Type B pancreatic cell (in vitro differentiated cells): ENCODE data around the gene IFT20. TPM values are rescaled to one million over a fixed set of nuclear protein-coding genes. Genes with fewer than 3 reads are reported as not detected.

Source experiments
- DNase-seq: peaks from one replicate; pipeline ENCODE4 v3.0.0; 2021; ENCODE audit warnings: mixed read lengths; ENCODE audit not compliant: unreplicated experiment; ENCODE audit errors: extremely low spot score
- H3K27ac Mint-ChIP-seq: 2 replicates; pipeline ENCODE4 v1.8.0; 2021; ENCODE audit warnings: mild to moderate bottlenecking, mixed read lengths
- H3K27me3 Mint-ChIP-seq: 2 replicates; pipeline ENCODE4 v1.8.0; 2021; ENCODE audit warnings: mixed read lengths
- H3K36me3 Mint-ChIP-seq: 2 replicates; pipeline ENCODE4 v1.8.0; 2021; ENCODE audit warnings: mixed read lengths
- H3K4me1 Mint-ChIP-seq: one replicate; pipeline ENCODE4 v1.8.0; 2021; ENCODE audit warnings: mixed read lengths; ENCODE audit not compliant: unreplicated experiment
- H3K4me3 Mint-ChIP-seq: 2 replicates; pipeline ENCODE4 v1.8.0; 2021; ENCODE audit warnings: mild to moderate bottlenecking, mixed read lengths
- H3K9me3 Mint-ChIP-seq: 2 replicates; pipeline ENCODE4 v1.8.0; 2021; ENCODE audit warnings: mixed read lengths
- CTCF ChIP-seq: fragments of 200-600 bp; sonication (generic); conservative IDR thresholded peaks from 2 replicates; pipeline ENCODE4 v1.5.0; 2021; ENCODE audit warnings: antibody characterized with exemption, mild to moderate bottlenecking
- total RNA-seq: library from RNA; stranded (reverse); gene quantifications from 2 replicates; pipeline ENCODE4 v1.2.1, GENCODE V29; 2021; ENCODE audit warnings: low replicate concordance

IFT20 gene
- total RNA-seq, 1 donor from 2014 or later = 43.6 TPM

DNA sequence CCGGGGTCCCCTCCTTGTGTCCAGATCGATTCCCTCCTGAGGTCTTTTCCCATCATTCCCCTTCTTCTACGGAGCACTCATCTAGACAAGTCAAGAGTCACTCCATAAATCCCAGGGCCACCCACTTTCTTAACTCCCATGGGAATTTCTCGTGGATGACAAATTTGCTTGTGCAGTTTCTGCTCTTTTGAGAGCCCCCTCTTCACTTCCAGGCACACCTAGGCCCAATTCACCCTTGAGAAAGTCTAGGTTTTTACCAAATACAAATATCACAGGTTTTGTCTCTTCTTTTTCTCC, 22.6 kb upstream of the IFT20 start:
- Mint-ChIP-seq H3K4me3 (peak overlapping the region; percentile 96), H3K27ac (peak overlapping the region; percentile 92), H3K9me3 (no peaks in the 10 kb centered on the region), H3K4me1 (peaks cover 17% of the 10 kb centered on the region), H3K27me3 (no peaks in the 10 kb centered on the region), H3K36me3 (peaks cover 5% of the 10 kb centered on the region)
- no peak for DNase-seq
- TF ChIP-seq CTCF = no peak

DNA sequence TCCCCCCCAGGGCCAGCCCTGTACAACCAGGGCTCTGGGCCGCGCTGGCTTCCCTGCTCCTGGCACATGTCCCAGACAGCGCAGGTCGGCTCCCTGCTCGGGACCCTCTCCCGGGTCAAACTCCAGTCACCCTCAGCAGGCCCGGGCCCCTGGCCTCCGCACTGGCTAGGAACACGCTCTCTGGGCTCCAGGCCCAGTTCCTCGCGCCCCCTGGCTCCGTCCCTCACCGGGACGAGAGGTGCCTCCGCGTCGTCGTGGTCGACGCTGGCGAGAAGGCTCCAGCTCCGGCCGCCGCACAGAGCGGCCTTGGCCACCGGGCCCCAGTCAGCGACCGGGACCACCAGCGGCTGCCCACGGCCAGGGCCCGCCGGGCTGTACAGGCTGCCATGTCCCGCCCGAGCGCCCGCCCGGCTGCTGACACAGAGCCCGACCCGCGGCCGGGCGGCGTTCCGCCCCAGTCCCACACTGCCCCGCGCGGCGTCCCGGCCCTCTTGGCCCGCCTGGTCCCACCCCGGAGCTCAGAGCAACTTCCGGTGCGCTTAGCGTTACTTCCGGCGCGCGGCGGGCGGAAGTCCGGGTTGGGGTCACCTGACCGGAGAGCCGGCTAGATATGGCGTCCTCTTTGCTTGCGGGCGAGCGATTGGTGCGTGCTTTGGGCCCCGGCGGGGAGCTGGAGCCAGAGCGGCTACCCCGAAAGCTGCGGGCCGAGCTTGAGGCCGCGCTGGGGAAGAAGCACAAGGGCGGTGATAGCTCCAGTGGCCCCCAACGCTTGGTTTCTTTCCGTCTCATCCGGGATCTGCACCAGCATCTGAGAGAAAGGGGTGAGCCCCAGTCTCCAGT, 22.0 kb upstream of the IFT20 start, which contains the start of gene POLDIP2:
Gene POLDIP2 (minus strand): TSS at position 467 of the 840 bp plus-strand sequence. CDS start 79 bp downstream, at position 388.
- Mint-ChIP-seq H3K4me1 (peaks cover 17% of the 10 kb centered on the region), H3K27me3 (no peaks in the 10 kb centered on the region), H3K9me3 (no peaks in the 10 kb centered on the region), H3K27ac (peak within 1 kb of the TSS; percentile 92), H3K4me3 (peak within 1 kb of the TSS; percentile 96), H3K36me3 (peaks cover 5% of the 10 kb centered on the region)
- peak; percentile 97 for DNase-seq
- peak; percentile 24 for TF ChIP-seq CTCF

GRCh38 chr17:28350271-28350670, 15.0 kb upstream of the IFT20 start:
- Mint-ChIP-seq H3K27ac (no peak overlapping the region), H3K36me3 (peaks cover 6% of the 10 kb centered on the region), H3K4me3 (no peak overlapping the region), H3K4me1 (no peaks in the 10 kb centered on the region), H3K27me3 (no peaks in the 10 kb centered on the region), H3K9me3 (no peaks in the 10 kb centered on the region)
- DNase-seq = no peak
- no peak for TF ChIP-seq CTCF

DNA sequence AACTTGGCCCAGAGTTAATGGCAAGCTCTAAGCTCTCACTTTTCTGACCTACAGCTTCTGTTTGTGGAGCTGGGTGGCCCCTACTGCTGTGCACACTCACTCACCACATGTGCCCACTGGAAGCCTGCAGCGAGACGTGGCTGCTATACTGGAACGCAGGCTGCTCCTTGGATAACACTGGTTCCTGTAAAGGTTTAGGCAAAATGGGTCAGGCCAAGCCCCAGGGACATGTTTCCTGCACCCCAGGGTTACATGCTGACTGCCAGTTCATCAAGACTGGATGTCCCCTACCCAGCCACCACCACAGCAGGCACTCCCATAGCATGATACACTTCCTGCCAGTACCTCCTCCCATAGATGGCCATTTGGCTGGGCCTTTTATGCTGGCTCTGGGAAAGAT, 13.7 kb upstream of the IFT20 start:
- no peaks in the 10 kb centered on the region for H3K4me1 Mint-ChIP-seq
- no peaks in the 10 kb centered on the region for H3K27me3 Mint-ChIP-seq
- H3K9me3 Mint-ChIP-seq = no peaks in the 10 kb centered on the region
- TF ChIP-seq CTCF = no peak
- H3K4me3 Mint-ChIP-seq = no peak overlapping the region
- no peak overlapping the region for H3K27ac Mint-ChIP-seq
- DNase-seq = no peak
- peaks cover 6% of the 10 kb centered on the region for H3K36me3 Mint-ChIP-seq

DNA sequence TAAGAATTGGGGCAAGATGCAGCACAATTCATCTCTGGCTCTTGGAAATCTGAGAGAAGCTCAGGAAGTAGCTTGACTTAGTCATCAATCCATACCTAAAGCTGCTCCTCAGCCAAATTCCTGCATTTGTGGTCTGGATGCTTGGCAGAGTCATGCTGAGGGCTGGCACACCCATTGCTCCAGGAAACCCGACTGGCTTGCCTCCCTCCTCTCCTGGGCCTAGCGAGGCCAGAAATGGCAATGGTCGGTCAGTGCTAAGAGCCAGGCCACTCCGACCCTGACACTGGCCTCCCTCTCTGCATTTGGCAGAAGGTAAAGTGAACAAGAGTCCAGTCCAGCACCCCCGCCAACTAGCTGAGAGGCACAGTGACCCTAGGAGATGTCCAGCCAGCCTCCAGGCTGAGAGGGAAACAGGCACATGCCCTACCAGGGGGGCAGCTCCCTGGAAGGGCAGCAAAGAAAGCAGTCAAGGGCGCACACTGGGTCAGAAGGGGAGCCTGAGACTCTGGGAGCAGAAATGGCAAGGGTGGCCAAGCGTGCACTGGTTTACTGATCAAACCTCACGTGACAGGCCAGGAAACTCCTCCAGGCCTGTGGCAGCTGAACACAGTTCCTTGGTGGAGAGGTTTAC, 12.1 kb upstream of the IFT20 start:
- no peaks in the 10 kb centered on the region for H3K9me3 Mint-ChIP-seq
- no peak overlapping the region for H3K27ac Mint-ChIP-seq
- no peak for DNase-seq
- H3K4me1 Mint-ChIP-seq = no peaks in the 10 kb centered on the region
- peaks cover 6% of the 10 kb centered on the region for H3K36me3 Mint-ChIP-seq
- TF ChIP-seq CTCF = no peak
- no peaks in the 10 kb centered on the region for H3K27me3 Mint-ChIP-seq
- no peak overlapping the region for H3K4me3 Mint-ChIP-seq
